NCI-H1694 (cell line): ENCODE measurements around the gene NAP1L1.
A peak's percentile ranks its signal among the peaks of the same experiment; 100 is the strongest.

Experiments
- DNase-seq: peaks from one replicate; lab custom pipeline; 2025; lab: John Stamatoyannopoulos, UW

Gene NAP1L1

GRCh38 chr12:76020731-76021672, 63.5 kb downstream of the NAP1L1 start:
- no peak for DNase-seq

DNA sequence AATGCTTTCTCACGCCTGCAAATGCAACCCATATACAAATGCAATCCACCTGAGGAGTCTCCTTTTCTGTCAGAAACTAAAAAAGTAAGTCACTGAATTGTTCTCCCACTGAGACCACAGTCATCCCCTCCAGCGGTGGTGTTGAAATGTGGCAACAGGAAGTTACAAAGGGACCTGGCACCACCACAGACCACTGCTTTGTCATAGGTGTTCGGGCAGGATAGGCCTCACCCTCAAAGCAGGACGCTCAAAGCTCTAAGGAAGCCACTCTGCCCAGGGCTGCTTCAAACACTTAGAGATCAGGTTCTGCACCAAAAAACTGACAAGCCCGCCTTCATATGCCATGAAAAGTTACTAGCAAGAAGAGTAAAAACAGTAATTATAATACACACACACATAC, 64.2 kb downstream of the NAP1L1 start:
- DNase-seq = no peak

GRCh38 chr12:76018672-76019071, 65.8 kb downstream of the NAP1L1 start:
- DNase-seq = no peak

GRCh38 chr12:76018111-76018510, 66.4 kb downstream of the NAP1L1 start:
- DNase-seq = no peak

GRCh38 chr12:76014007-76014406, 70.5 kb downstream of the NAP1L1 start:
- DNase-seq = no peak

- no peak for DNase-seq
Observed at GRCh38 chr12:76013603-76014002, 70.9 kb downstream of the NAP1L1 start.

DNA sequence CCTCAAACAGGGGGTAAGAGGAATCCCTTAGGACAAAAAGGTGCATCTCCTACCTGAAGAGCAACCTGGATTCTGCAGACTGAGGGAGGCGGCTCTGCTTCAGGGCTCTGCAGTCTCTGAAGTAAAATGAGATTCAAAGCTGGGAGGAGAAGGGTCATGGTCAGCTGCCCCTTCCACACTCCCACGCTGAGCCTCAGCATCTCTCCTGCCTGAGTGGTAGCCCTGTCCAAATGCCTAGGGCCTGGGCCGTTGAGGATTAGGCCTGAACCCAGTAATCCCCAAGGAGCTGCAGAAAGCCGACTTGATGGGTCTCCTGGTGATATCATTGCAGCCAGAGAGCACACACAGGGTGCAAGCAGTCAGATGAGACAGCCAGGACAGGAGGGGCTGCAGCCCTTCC, 71.8 kb downstream of the NAP1L1 start:
- DNase-seq = no peak

- no peak for DNase-seq
Observed at GRCh38 chr12:76010732-76011458, 73.6 kb downstream of the NAP1L1 start.

GRCh38 chr12:76008428-76008827, 76.1 kb downstream of the NAP1L1 start:
- no peak for DNase-seq

GRCh38 chr12:76007640-76008039, 76.8 kb downstream of the NAP1L1 start:
- DNase-seq = no peak

- DNase-seq = peak; percentile 48
Observed at GRCh38 chr12:76006028-76006925, 78.2 kb downstream of the NAP1L1 start.

DNA sequence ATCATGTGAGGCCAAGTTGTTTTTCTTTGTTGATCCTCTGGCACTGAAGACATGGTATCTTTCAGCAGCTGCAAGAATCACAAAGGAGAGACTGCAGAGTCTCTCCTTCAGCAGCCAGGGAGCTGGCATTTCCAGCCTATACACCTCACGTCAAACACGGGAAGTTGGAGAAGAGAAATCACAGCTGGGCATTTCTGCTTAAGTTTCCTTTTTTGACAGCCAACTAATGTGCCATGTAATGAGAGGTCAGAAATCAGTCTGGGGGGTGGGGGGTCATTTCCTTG, 81.2 kb downstream of the NAP1L1 start:
- DNase-seq = no peak

DNA sequence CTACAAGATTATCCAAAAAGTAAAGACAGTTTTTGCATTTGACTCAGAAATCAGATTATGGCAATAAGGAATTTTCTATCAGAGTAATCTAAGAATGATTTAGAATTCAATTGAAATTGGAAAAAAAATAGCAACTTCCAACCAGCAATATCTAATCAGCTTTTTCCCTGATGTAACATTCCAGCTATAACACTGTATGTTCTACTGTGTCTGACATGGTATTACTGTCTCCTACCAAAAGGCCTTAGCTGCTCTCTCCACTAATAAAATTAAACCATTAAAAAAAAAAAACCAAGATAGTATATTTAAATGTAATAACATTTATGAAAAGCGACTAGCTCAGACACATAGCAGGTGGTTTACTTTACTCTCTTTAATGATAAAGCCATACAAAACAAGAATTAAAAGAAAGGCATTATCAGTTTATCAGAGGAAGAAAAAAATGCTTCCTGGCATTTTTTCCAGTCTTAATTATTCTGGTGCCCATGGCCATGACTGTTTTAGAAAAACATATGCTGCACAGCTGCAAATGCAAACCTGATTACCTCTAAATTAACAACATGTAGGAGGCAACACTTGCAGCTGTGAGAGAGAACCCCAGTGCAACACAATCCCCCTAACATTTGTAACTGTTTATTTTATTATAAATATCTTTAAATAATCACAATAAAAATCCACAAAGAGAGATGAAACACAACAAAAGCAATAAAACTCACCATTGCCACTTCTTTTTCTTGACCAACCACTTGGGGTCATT, 81.7 kb downstream of the NAP1L1 start:
- peak; percentile 50 for DNase-seq

- no peak for DNase-seq
Observed at GRCh38 chr12:75998292-75999063, 86.0 kb downstream of the NAP1L1 start.

DNA sequence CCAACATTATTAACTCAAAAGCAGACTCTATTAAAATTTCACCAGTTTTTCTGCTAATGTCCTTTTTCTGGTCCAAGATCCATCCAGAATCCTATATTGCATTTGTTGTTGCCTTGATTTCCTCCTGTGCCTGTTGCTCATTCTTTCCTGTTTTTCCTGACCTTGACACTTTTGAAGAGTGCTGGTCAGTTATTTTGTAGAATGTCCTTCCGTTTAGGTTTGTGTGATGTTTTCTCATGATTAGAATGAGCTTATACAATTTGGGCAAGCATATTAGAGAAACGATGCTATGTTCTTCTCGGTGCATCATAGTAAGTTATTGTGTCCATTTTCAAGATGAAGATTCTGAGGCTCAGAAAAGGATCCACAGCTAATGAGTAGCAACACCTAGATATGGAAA, 86.8 kb downstream of the NAP1L1 start:
- DNase-seq = no peak

DNA sequence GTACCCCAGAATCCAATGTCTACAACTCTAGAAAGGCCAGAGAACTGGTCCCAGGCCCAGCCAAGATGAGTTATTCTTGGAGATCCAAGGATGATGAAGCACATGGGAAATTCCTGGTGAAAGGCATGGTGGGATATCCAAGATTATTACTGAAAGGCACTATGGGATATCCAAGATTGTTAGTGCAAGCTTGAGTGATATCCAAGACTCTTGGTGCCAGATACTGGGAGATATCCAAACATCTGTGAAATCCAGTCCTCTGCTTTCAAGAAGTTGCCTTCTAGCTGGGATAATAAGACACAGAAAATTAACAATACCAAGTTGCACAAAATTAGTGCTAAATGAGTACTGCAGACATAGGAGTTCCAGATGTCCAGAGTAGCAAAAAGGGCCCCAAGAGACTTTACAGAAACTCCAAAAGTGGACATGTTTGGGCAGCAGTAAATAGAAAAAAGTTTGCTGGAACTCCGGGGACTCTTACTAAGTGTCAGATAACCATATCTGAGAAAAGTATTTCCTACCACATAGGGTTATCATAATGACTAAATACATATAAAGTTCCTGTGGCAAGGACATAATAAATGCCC, 87.5 kb downstream of the NAP1L1 start:
- no peak for DNase-seq

DNA sequence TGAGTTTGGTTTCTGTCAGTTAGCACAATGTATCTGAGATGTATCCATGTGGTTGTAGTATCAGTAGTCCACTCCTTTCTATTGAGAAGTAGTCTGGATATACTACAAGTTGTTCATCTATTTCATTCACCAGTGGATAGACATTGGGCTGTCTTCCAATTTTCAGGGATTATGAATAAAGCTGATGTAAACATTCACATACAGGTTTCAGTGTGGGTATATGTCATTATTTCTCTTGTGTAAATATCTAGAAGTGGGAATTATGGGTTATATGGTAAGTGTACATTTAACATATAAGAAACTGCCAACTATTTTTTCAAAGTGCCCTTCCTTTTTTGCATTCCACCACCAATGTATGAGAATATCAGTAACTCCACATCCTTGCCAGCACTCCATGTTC, 88.8 kb downstream of the NAP1L1 start:
- DNase-seq = no peak

GRCh38 chr12:75994069-75994740, 90.3 kb downstream of the NAP1L1 start:
- no peak for DNase-seq

DNA sequence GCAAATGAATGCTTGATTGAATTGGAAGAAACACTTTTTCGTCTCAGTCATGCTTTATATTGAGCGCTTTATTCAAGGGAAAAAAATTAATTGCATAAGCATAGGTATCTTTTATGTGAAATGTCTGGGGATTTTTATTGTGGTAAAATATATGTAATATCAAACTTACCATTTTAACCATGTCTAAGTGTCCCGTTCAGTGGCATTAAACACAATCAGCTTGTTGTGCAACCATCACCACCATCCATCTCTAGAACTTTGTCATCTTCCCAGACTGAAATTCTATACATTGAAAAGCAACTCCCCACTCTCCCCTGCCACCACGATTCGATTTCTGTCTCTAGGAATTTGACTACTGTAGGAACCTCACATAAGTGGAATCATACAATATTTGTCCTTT, 92.7 kb downstream of the NAP1L1 start:
- no peak for DNase-seq
